Neural cell (in vitro differentiated cells): ENCODE results near the gene A2M. TPM values are rescaled to one million over a fixed set of nuclear protein-coding genes. Genes with fewer than 3 reads are reported as not detected.

Experiments
- H2AFZ ChIP-seq: fragments of 200-600, 300-800 bp; sonication (generic), shearing (Covaris generic); 2 replicates; pipeline ENCODE4 v1.6.0; 2014; ENCODE audit warnings: low read depth, mild to moderate bottlenecking, antibody characterized with exemption, low read length, moderate library complexity
- H3F3A ChIP-seq: fragments of 200-600 bp; shearing (Covaris generic); 2 replicates; pipeline ENCODE4 v1.6.1; 2016; ENCODE audit warnings: mild to moderate bottlenecking, moderate library complexity, mixed read lengths, antibody characterized with exemption, low read length; ENCODE audit not compliant: insufficient read depth, poor library complexity, severe bottlenecking
- H3K27ac ChIP-seq: fragments of 200-600, 300-800 bp; sonication (generic), shearing (Covaris generic); 2 replicates; pipeline ENCODE4 v1.5.1; 2014; ENCODE audit warnings: mild to moderate bottlenecking, low read length, moderate library complexity
- H3K27me3 ChIP-seq: fragments of 300-800, 200-600 bp; sonication (generic), shearing (Covaris generic); 2 replicates; pipeline ENCODE4 v1.6.0; 2014; ENCODE audit warnings: mild to moderate bottlenecking, low read depth, low read length, moderate library complexity; ENCODE audit not compliant: insufficient read depth
- H3K36me3 ChIP-seq: fragments of 300-800, 200-600 bp; sonication (generic), shearing (Covaris generic); 2 replicates; pipeline ENCODE4 v1.5.1; 2014; ENCODE audit warnings: mild to moderate bottlenecking, antibody characterized with exemption, low read length, moderate library complexity; ENCODE audit not compliant: insufficient read depth
- H3K4me2 ChIP-seq: fragments of 300-800, 200-600 bp; sonication (generic), shearing (Covaris generic); 2 replicates; pipeline ENCODE4 v1.6.0; 2014; ENCODE audit warnings: mild to moderate bottlenecking, low read length
- H3K4me3 ChIP-seq: fragments of 300-800, 200-600 bp; sonication (generic), shearing (Covaris generic); 2 replicates; pipeline ENCODE4 v1.5.1; 2014; ENCODE audit warnings: mild to moderate bottlenecking, low read length, moderate library complexity
- H3K79me2 ChIP-seq: fragments of 200-600 bp; shearing (Covaris generic); replicated peaks from 2 replicates; pipeline ENCODE4 v1.6.0; 2014; ENCODE audit warnings: mild to moderate bottlenecking, low read length, moderate library complexity; ENCODE audit not compliant: insufficient read depth
- H3K9ac ChIP-seq: fragments of 300-800, 200-600 bp; sonication (generic), shearing (Covaris generic); 2 replicates; pipeline ENCODE4 v1.6.1; 2016; ENCODE audit warnings: mild to moderate bottlenecking, low read length, mixed read lengths
- H3K9me2 ChIP-seq: fragments of 200-600 bp; shearing (Covaris generic); 2 replicates; pipeline ENCODE4 v1.6.1; 2016; ENCODE audit warnings: mild to moderate bottlenecking, low read length, mixed read lengths; ENCODE audit not compliant: insufficient read depth
- H3K9me3 ChIP-seq: fragments of 200-600, 300-800 bp; sonication (generic), shearing (Covaris generic); 2 replicates; pipeline ENCODE4 v1.6.1; 2016; ENCODE audit warnings: mild to moderate bottlenecking, mixed run types, low read length, moderate library complexity, mixed read lengths
- H4K20me1 ChIP-seq: fragments of 200-600 bp; shearing (Covaris generic); 2 replicates; pipeline ENCODE4 v1.6.1; 2016; ENCODE audit warnings: mild to moderate bottlenecking, mixed run types; ENCODE audit not compliant: insufficient read depth
- CTCF ChIP-seq: fragments of 450-650 bp; IDR thresholded peaks from 2 replicates; pipeline ENCODE4 v1.5.1; 2014; ENCODE audit warnings: antibody characterized with exemption, mild to moderate bottlenecking, moderate library complexity; ENCODE audit not compliant: poor library complexity, severe bottlenecking
- EP300 ChIP-seq: fragments of 450-650 bp; conservative IDR thresholded peaks from 2 replicates; pipeline ENCODE4 v1.6.1; 2014; ENCODE audit warnings: antibody characterized with exemption, mild to moderate bottlenecking, moderate library complexity; ENCODE audit not compliant: poor library complexity, severe bottlenecking
- EZH2 ChIP-seq: fragments of 200-600, 300-800 bp; shearing (Covaris generic), sonication (generic); IDR thresholded peaks from 2 replicates; pipeline ENCODE4 v1.6.1; 2014; ENCODE audit warnings: antibody characterized with exemption, low read length, borderline replicate concordance, mild to moderate bottlenecking; ENCODE audit not compliant: insufficient read depth, poor library complexity, severe bottlenecking
- MXI1 ChIP-seq: fragments of 450-650 bp; conservative IDR thresholded peaks from 2 replicates; pipeline ENCODE4 v1.6.1; 2014; ENCODE audit warnings: antibody characterized with exemption, mild to moderate bottlenecking; ENCODE audit not compliant: poor library complexity, severe bottlenecking
- POLR2AphosphoS5 ChIP-seq: IDR thresholded peaks from 2 replicates; pipeline ENCODE4 v1.6.1; 2012
- RAD21 ChIP-seq: fragments of 450-650 bp; conservative IDR thresholded peaks from 2 replicates; pipeline ENCODE4 v1.6.1; 2014; ENCODE audit warnings: antibody characterized with exemption, mild to moderate bottlenecking, moderate library complexity
- REST ChIP-seq: IDR thresholded peaks from 2 replicates; pipeline ENCODE4 v1.6.1; 2012; ENCODE audit warnings: borderline replicate concordance
- SMC3 ChIP-seq: fragments of 450-650 bp; conservative IDR thresholded peaks from 2 replicates; pipeline ENCODE4 v1.6.1; 2014; ENCODE audit warnings: antibody characterized with exemption, mild to moderate bottlenecking, moderate library complexity; ENCODE audit not compliant: poor library complexity
- TAF1 ChIP-seq: IDR thresholded peaks from 2 replicates; pipeline ENCODE4 v1.6.1; 2012; ENCODE audit warnings: low read depth
- polyA plus RNA-seq: library from polyadenylated mRNA; depleted of rRNA; stranded (reverse); fragments of >200 nt; gene quantifications from 2 replicates; pipeline ENCODE4 v1.2.3, GENCODE V29; 2014

The A2M gene
- polyA plus RNA-seq, 1 donor from 2014 or later: 0.09 TPM

- H3F3A ChIP-seq: peaks cover 3% of the 10 kb centered on the region
- no peak overlapping the region for H2AFZ ChIP-seq
- H4K20me1 ChIP-seq: no peaks in the 10 kb centered on the region
- no peak overlapping the region for H3K27ac ChIP-seq
- H3K79me2 ChIP-seq: no peaks in the 10 kb centered on the region
- no peak overlapping the region for H3K9ac ChIP-seq
- H3K9me3 ChIP-seq: no peaks in the 10 kb centered on the region
- H3K27me3 ChIP-seq: peaks cover 5% of the 10 kb centered on the region
- no peaks in the 10 kb centered on the region for H3K9me2 ChIP-seq
- no peak overlapping the region for H3K4me3 ChIP-seq
- H3K4me2 ChIP-seq: no peak overlapping the region
- no peak for TF ChIP-seq MXI1
- no peak for TF ChIP-seq SMC3
- TF ChIP-seq EP300: no peak
- no peak for TF ChIP-seq RAD21
- TF ChIP-seq REST: no peak
- TF ChIP-seq POLR2AphosphoS5: no peak
- TF ChIP-seq CTCF: no peak
- no peak for TF ChIP-seq TAF1
- TF ChIP-seq EZH2: no peak
- H3K36me3 ChIP-seq: no peaks in the 10 kb centered on the region
These were observed 49.5 kb downstream of the A2M start for GRCh38 chr12:9066183-9066623.

- Histone ChIP-seq H3K79me2 (no peaks in the 10 kb centered on the region), H3K27me3 (peaks cover 5% of the 10 kb centered on the region), H3K9me2 (no peaks in the 10 kb centered on the region), H4K20me1 (no peaks in the 10 kb centered on the region), H3K9me3 (no peaks in the 10 kb centered on the region), H3K4me3 (peak overlapping the region; percentile 10), H3K27ac (no peak overlapping the region), H2AFZ (no peak overlapping the region), H3K4me2 (no peak overlapping the region), H3K36me3 (no peaks in the 10 kb centered on the region), H3F3A (peaks cover 3% of the 10 kb centered on the region), H3K9ac (no peak overlapping the region)
- TF ChIP-seq POLR2AphosphoS5 (no peak), SMC3 (no peak), TAF1 (no peak), REST (no peak), MXI1 (no peak), EZH2 (no peak), EP300 (no peak), CTCF (no peak), RAD21 (no peak)
These were observed 50.2 kb downstream of the A2M start for GRCh38 chr12:9065607-9065856.
